Measurements from ENCODE around the gene USP4.
"Not testable (repeated sequence)": the region's sequence is repeated elsewhere in the genome, so short reads cannot be mapped to it uniquely, and the experiment has no call there.

The USP4 gene

DNA sequence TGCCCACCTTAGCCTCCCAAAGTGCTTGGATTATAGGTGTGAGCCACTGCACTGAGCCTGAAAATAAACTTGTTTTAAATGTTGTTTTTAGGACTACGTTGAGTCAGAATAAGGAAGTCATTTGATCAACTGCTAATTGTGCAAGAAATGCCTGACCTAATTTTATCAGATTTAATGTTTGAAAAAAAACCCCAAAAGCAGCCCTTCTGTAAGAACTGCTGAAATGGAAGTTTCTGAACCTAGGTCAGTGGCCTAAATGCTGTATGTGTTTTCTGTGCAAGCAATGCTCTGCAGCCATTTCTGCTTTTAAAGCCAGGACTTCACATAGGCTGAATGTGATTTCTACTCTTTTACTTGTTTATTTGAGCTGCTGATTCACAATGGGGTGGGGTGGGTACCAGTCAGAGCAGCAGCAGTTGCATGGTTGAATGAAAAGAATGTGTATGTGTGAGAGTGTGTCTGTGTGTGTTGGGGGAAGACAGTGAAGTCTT is 11.7 kb upstream of the USP4 start:
- no peak for DNase-seq

DNA sequence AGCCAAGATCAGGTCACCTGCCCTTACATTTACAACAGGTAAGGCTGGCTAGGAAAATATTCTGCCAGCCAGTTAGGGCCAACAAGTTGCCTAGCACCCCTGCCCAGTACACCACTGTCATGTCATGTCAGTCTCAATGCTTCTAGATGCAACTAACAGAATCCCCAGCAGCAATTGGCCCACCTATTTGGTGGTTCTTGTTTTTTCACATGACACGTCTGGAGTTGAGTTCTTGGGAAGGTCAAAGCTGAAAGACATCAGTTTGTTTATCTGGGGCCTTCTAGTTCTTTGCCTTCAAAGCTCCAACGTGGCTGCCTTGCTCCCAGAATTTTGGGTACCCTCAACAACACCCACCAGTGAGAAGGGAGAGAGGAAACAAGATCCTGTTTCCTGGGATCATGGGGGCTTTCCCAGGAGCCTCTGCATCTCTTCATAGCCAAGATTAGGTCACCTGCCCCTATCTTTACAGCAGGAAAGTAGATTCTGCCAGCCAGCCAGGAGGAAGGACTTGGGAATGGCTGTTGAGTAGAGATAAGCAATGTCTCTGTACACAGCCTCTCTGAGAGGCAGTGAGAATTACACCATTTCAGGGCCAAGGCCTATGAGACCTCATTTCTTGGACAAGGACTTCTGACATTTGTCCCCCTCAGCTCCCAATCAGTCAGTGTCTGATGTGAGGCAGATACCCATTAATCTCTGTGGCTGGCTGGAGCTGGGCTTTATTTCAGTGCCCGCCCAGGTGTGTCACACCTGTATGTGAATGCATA is 9.7 kb upstream of the USP4 start:
- no peak for DNase-seq

DNA sequence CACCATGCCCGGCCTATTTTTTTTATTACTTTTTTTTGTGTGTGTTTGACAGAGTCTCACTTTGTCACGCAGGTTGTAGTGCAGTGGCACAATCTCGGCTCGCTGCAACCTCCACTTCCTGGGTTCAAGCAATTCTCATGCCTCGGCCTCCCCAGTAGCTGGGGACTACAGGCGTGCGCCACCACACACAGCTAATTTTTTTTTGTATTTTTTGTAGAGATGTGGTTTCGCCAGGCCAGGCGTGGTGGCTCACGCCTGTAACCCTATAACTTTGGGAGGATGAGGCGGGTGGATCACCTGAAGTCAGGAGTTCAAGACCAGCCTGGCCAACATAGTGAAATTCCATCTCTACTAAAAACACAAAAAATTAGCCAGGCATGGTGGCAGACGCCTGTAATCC is 8.5 kb upstream of the USP4 start:
- not testable (repeated sequence) for DNase-seq

DNA sequence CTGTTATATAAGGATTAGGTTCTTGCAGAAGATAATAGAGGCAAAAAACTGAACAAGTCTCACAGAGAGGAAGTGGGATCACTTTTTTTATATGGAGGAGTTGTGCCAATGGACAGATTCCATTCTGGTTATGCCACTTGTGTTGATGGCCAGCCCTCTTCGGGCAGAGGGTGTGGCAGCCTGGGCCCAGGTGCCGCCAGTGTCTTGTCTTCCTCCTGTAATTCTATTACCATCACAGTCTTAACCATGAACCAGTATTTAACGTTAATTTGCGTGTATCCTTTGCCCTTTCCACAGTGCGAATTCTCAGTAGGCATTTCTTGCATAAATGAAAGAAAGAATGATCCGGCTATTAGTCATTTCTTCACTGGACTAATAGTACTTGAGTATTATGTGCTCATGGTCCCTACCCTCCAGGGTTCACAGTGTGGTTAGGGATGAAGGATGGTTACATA is 7.0 kb upstream of the USP4 start:
- DNase-seq = no peak

DNA sequence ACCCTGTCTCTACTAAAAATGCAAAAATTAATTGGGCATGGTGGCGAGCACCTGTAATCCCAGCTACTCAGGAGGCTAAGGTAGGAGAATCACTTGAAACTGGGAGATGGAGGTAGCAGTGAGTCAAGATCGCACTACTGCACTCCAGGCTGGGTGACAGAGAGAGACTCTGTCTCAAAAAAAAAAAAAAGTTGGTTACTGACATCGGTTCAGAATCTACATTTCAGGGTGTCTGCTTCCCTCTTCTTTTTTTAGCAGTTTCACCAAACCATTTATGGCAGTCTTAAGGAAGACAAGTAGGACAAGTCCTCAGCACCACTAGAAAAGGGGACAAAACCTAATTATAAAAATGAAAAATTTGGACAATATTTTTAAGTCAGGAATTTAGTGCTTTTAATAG is 3.3 kb upstream of the USP4 start:
- no peak for DNase-seq

DNA sequence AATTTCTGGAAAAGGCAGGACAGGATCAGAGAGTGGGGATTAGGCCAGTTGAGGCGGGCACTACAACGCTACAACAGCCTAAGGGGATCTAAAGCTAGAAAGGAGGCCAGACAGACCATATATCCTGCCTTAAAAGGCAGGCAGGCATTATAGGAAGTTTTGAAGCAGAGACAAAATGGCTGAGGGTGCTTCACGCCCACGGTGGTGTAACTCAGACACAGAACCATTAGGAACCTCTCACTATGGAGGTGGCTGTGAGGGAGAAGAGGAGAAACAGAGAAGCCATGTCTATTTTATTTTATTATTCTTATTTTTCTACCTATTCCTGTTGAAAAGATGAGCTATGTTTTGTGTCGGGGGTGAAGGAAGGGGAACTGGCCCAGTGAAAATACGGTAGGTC is 2.1 kb upstream of the USP4 start:
- no peak for DNase-seq

DNA sequence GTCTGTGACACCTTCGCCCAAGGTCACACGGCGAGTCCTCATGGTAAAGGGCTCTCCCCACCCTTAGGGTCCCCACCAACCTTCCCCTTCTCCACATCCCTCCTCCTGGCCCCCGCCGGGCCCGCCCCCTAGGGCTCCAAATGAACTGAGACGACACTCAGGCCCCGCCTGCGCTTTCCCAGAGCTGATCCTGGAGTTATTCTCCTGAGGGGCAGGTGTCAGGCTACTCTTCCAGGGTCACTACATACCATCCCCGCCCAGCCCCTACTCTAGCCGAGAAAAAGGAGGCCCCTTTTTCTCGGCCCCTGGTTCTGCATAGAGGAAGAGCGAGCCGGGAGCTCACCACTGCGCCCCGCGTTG is 292 bp downstream of the USP4 start:
- DNase-seq = no peak

DNA sequence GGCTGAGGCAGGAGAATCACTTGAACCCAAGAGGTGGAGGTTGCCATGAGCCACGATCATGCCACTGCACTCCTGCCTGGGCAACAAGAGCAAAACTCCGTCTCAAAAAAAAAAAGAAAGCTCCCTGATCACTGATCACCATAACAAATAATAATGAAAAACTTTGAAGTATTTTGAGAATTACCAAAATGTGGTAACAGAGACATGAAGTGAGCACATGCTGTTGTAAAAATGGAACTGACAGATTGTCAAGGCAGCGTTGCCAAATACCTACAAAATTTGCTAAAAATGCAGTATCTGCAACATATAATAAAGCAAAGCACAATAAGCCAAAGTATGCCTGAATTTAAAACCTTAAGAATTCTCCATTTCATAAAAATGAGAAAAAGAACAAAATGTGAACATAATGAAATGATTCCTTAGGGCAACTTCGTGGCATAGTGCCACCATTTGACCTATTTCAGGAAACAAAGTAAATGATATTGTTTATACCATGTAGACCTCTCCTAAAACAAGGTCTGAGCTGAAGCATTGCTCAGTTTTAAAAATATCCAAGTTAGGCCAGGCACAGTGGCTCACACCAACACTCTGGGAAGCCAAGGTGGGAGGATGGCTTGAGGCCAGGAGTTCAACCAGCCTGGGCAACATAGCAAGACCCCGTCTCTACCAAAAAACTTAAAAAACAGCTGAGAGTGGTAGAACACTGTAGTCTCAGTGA is 5.8 kb downstream of the USP4 start:
- DNase-seq = no peak

DNA sequence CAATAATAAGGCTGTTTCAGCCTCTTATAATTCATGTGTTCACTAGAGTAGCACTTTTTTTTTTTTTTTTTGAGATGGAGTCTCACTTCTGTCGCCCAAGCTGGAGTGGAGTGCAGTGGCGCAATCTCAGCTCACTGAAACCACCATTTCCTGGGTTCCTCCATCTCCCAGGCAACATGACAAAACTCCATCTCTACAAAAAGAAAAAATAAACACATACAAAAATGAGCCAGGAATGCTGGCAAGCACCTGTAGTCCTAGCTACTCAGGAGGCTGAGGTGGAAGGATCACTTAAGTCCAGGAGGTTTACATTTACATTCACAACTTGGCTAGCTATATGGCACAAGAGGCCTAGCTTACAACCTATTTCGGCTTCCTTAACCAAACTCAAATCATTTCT is 6.8 kb downstream of the USP4 start:
- no peak for DNase-seq

DNA sequence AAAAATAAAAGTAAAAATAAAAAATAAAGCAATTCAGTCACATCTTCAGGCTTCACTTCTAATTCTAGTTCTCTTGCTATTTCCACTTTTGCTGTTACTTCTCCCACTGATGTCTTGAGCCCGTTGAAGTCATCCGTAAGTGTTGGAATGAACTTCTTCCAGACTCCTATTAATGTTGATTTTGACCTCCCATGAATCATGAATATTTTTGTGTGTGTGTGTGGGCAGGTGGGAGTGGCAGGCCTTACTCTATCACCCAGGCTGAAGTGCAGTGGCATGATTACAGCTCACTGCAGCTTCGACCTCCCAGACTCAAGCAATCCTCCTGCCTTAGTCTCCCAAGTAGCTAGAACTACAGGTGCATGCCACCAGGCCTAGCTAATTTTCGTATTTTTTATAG is 10.7 kb downstream of the USP4 start:
- DNase-seq = no peak

DNA sequence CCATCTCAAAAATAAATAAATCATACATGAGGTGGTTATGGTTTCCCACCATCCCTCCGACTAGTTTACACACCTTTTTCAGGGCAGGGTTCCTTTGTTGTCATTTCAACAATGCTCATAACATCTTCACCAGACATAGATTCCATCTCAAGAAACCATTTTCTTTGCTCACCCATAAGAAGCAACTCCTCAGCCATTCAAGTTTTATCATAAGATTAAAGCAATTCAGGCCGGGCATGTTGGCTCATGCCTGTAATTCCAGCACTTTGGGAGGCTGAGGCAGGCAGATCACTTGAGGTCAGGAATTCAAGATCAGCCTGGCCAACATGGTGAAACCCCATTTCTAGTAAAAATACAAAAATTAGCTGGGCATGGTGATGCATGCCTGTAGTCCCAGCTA is 11.5 kb downstream of the USP4 start:
- DNase-seq = not testable (repeated sequence)

DNA sequence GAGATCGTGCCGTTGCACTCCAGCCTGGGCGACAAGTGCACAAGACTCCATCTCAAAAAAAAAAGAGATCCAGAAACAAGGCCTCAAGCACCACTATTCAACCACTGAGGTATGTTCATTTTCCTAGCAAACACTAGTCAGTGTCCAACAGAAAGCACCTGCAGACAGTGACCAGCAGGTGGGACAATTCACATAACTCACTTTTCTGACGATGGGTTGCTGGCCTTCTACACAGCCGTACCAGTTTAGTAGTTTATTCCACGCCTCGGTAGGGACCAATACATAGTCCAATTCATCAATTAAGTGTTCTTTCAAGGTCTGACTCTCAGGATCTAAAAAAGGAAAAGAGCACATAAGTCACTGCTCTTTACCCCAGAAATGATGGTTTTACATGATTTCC is 12.4 kb downstream of the USP4 start:
- DNase-seq = no peak

DNA sequence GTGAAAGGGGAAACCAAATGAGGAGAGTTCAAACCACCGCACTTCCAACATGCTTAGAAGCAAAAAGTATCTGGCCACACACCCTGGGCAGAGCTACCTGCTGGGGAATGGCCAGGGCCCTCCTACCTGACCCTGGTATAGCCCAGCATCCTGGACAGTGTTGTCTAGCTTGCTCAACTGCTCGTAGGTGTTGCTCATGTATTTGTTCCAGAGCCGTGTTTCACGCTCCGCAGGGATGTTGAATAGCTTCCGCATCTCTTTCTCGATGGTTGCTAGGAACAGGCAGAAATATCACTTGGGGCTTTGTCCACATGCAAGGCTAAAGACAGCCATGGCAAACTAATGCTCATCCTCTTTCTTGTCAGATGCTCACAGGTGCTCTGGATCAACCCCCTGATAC is 15.1 kb downstream of the USP4 start:
- DNase-seq = no peak

DNA sequence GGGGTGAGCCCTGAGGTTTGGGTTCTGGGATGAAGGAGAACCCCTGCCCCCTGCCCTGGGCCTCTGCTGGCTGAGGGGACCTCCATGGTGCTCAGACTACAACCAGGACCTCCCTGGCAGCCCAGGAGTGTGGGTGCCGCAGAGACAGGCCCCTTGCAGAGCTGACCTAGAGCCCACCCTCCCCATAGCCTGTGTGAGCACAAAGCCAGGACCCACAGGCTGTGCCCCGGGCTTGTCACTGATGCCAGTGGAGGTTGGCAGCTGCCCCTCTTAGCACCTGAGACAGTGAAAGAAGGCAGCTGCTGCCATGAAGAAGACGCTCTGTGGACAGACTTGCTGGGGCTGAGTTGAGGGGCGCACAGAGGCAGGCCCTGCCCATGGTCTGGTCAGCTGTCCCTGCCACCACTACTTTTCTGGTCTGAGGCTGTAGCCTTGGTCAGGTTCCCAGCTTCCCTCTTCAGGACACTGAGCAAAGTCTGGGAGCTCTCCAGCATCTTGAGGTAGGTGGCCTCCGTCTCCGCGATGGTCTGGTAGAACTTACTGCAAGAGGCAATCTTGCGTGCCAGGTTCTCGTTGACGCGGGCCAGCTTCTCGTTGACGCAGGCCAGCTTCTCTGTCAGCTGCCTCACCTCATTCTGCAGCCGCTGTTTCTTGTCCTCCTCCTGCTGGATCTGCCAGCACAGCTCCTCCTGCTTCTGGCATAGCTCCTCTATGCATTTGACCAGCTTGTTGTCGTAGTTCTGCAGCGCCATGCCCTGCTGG is 23.0 kb downstream of the USP4 start:
- DNase-seq = no peak

DNA sequence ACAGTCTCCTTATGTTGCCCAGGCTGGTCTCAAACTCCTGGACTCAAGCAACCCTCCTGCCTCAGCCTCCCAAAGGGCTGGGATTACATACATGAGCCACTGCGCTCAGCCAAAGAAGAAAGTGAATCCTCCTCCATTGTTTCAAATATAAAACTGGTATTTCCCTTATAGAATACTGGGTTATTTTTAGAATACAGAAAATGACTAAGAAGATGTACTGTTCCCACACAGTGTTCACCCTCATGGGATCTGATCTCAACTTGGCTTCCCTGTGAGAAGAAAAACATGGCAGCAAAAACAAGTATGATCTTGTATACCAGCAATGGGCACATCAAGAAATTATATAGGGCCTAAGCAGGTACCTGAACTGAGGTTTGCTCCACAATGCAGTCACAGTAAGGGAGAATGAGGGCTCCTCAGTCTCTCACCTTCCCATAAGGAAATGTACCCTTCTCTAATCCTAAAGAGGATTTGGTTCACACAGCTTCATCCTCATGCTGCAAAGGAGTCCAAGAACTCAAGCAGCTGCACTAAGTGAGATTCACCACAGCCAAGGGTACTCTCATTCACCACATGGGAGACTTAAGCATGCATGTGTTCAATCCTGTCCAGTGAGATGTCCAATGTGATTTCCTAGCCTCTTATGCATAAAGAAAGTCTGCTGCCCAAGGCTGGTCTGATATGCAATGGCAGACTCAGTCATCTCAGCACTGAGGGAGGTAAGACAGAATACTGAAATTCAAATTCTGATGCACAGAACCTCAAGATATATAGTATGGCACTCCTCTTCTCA is 25.8 kb downstream of the USP4 start:
- no peak for DNase-seq

DNA sequence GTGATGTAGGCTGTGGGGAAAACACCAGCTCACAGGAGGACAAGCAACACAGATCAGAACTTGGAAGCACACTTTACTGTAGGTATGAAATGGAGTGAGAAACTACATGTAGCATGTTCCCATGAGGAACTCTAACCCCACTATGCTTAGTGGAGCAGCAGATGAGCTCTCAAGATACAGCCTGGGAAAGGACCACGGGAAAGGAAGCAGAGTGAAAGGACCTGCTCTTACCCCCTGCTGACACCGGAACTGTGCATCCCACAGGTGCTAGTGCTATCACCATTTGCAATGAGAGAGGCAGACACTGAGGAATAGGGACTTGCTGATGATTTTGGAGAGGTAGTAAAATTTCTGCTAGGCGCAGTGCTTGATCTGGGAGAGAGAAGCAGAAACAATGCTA is 28.6 kb downstream of the USP4 start:
- DNase-seq = no peak

DNA sequence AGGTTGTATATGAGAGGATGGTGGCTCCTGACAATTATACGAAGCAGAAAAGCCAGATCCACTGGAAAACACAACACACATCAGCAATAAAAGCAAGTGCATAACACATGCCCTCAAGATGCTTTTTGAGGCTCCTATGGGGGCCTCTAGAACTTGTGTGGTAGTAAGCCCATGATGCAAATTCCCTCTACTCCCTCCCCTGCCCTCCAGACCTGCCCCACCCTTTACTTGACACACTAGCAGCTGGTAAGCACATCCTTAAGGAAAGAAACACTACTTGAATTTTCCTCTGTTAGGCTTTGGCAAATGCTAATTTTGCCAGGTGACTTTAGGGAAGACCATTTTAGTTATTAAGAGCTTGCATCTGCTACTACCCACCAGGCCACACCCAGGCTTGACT is 29.2 kb downstream of the USP4 start:
- DNase-seq = no peak

DNA sequence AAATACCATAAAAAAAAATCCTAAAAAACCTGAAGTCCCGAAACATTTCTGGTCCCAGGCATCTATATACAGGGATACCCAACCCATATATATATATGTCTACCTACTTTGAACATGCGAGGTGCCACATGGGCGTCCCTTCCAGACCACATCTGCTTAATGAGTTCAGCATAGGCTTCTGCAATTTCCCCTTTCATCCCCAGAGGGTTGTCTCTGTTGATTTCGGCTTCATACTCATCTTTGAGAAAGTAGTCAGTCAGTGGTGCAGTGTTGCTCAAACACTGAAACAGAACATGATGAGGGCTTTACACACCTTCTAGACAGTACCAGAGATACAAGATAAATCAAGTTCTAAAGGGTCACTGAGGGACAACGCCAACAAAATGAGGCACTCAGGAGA is 34.2 kb downstream of the USP4 start:
- DNase-seq = no peak

DNA sequence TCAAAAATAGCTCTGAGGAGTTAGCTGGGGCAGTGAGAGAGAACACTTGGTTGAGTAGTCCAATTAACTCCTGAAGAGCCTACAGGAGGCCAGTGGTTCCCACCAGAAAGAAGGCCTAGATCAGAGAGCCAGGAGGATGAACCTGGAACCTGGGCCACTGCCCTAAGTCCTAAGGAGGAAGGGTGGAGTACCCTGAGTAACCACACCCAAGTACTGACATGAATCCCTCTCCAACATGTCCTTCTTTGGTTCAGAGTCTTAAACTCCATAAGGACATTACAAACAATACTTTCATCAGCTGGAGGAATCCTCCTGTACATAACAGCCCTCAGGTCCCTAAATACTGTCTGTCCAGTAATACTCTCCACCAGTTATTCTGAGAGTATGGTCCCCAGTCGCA is 37.2 kb downstream of the USP4 start:
- DNase-seq = no peak

DNA sequence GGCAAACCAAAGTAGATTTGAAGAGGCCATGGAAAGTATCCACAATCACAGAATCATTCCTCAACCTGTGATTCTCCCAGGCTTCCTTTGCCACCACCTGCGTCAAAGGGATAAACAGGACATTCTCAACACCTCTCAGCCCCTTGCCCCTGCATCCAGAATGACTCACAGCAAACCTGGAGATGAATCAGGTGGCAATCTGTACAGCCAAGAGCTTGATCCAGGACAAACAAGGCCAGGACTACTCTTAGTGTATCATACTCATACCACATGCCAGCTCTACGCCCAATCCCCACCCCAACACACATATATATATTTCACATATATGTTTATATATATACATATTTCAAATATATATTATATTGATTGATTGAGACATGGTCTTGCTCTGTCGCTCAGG is 39.3 kb downstream of the USP4 start:
- DNase-seq = no peak

DNA sequence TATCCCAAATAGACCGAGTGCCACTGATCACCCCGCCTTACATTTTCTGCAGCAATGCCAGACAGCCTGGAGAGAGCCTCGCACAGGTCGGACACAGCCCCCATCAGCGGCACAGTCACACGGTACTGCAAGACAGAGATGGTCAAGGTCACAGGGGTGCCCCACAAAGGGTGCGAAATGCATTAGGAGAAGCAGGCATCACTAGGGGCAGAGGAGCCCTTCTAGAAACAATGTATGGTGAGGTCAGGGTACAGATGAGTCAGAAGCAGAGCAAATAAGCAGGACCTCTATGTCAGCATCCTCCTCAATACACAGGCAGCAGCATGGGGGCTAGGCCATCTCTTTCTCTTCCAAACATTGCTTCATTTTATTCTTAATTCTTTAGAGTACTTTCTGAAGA is 41.3 kb downstream of the USP4 start:
- DNase-seq = no peak

DNA sequence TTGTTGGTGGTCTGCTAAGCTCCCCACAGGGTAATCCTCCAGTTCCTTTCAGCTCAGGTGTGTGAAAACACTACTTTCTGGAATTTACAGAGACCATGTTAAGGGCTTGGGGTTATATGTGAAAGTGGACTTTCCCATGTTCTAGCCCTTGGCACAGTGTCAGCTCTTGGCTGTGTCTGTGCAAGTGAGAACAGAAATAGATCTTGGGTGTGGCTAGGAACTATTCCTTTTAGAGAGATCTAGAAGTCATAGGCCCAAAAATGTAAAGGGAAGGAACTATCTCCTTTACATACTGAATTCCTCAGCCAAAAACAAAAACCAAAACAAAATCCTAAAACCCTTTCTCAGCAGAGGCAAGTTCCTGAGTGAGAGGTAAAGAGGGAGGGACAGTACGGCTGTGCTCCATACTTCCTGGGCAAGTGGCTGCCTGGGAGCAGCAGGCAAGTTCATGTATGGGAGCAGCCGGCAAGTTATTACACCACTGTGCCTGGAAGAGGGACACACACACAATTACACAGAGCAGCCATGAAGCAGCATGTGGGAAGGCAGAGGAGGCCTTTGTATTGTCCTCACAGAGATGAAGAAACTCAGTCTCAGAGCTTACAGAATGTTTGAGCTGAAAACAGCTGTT is 43.0 kb downstream of the USP4 start:
- DNase-seq = no peak

Data from NCI-H1105 treated with DMSO at 0.1 percent for 48 hours (cell line).